HT1080 (cell line): ENCODE data around the gene PLXDC2. TPM values are rescaled to one million over a fixed set of nuclear protein-coding genes. Genes with fewer than 3 reads are reported as not detected.
"Not testable (repeated sequence)": the region's sequence is repeated elsewhere in the genome, so short reads cannot be mapped to it uniquely, and the experiment has no call there.

Experiments used
- DNase-seq: peaks from one replicate; pipeline ENCODE4 v3.0.0-alpha.2; 2015; ENCODE audit warnings: low read depth
- total RNA-seq: library from RNA; depleted of rRNA; stranded (reverse); fragments of >200 nt; shearing (Covaris generic); gene quantifications from 2 replicates; pipeline ENCODE4 v1.2.3, GENCODE V29; 2014

Gene PLXDC2
- total RNA-seq, 1 experiment from 2014 or later: 0.48 TPM

DNA sequence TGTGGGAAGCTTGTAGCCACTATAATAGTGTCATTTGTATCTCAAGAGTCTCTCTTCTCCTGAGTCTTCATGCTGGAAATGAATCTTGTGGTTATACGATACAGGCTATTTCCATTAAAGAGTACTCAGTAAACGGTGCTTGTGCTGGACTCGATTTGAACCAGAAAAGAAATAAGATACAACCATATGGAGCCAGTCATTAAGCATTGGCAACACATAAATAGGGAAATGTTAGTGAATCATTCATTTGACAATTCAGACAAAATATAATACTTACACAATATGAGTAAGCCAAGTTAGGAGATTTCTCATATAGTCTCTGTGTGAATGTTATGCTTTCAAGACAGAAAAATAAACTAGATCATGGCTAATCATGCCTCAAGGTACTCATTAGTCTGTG, 356.8 kb downstream of the PLXDC2 start:
- no peak for DNase-seq

DNA sequence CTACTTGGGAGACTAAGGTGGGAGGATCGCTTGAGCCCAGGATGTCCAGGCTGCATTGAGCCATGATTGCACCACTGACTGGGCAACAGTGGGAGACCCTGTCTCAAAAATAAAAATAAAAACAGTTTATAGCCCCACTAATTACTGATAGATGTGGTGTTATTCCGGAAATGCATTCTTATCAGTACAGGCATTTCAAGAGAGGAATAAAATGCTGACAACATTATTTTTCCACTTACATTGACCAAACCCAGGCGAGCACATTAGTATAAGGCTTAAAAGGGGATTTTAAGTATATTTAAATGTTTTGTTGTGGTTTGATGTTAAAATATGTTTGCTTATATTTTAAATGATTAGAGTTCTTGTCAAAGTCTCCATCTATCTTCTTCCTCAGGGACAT, 359.5 kb downstream of the PLXDC2 start:
- no peak for DNase-seq

- no peak for DNase-seq
These were observed 364.5 kb downstream of the PLXDC2 start for GRCh38 chr10:20180766-20181165.

DNA sequence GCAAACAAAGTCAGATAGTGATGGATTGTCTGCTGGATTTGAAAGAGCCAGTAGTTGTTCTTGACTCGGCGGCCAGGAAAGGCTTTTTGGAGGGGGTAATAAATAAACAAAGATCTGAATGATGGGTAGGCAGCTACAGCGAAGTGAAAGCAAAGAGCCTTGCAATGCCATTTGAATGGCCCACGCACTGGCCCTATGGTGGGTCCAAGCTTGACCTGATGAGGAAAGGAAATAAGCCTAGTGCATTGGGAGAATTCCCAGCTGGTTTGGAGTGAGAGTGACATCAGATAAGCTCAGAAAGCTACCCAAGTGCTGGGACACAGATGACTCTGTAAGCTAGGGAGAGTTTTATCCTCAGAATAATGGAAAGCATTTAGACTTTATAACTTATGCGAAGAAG, 365.2 kb downstream of the PLXDC2 start:
- no peak for DNase-seq

DNA sequence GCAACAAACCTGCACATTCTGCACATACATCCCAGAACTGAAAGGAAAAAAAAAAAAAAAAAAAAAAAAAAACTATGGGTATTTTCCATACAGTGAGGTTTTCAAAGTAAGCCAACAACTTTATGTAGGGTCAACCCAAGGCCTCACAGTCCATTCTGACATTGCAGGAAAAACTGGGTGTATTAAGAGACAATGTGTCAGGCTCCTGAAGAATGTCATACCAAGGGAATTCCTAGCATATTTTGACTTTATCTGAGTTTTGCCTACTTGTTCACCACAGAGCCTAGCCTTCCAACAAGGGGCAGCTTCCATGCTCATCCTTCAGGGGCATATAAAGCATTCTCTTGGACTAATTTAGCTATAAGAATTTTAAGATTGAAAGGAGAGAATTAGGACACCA, 368.9 kb downstream of the PLXDC2 start:
- no peak for DNase-seq

GRCh38 chr10:20191392-20191791, 375.2 kb downstream of the PLXDC2 start:
- DNase-seq: not testable (repeated sequence)

DNA sequence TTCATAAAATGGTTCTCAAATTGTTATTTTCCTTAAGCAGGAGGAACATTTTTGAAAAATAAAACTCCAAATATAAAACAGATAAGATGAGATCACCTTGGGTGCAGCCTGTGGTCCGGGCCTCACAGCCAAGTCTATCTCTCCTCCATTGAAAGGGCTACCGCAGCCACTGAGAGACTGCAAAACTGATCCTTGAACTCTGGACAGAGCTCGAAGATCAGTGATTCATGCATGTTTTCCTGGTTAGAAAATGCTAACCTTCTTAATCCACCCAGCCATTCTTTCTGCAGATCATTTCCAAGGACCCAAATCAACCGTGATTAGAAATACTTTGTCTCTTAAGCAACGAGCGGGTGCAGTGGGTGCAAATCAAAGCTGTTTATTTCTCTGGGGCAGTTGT, 378.8 kb downstream of the PLXDC2 start:
- DNase-seq: no peak

- DNase-seq: no peak
These were observed 384.5 kb downstream of the PLXDC2 start for GRCh38 chr10:20200758-20201157.

DNA sequence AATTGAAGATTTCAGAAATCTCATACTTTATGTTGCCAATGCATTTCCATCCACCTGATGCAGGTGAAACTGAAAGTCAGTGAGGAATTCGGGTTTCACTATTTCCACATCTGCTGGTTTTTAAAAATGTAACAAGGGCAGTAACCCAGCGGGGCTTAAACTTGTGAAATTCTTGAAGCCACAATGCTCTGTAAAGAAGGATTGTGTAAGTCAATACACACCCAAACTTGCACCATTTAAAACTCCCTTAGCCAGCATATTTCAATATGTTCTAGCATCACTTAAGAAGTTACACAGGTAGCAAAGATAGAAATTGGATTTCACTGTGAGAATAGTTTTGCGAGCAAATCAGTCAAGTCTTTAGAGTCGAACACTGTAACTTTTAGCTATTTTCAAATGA, 386.1 kb downstream of the PLXDC2 start:
- DNase-seq: no peak

- DNase-seq: no peak
These were observed 391.4 kb downstream of the PLXDC2 start for GRCh38 chr10:20207653-20208052.

DNA sequence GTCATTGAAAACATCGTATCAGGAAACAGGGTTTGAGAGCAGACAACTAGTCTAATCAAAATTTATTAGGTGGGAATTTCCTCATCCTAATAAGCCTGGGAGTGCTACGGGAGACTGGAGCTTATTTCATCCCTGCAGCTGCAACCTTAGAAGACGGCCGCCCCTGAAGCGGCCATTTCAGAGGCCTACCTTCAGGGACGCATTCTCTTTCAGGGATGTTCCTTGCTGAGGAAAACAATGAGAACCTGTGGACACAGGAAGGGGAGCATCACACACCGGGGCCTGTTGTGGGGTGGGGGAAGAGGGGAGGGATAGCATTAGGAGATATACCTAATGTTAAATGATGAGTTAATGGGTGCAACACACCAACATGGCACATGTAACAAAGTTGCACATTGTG, 392.9 kb downstream of the PLXDC2 start:
- DNase-seq: not testable (repeated sequence)

DNA sequence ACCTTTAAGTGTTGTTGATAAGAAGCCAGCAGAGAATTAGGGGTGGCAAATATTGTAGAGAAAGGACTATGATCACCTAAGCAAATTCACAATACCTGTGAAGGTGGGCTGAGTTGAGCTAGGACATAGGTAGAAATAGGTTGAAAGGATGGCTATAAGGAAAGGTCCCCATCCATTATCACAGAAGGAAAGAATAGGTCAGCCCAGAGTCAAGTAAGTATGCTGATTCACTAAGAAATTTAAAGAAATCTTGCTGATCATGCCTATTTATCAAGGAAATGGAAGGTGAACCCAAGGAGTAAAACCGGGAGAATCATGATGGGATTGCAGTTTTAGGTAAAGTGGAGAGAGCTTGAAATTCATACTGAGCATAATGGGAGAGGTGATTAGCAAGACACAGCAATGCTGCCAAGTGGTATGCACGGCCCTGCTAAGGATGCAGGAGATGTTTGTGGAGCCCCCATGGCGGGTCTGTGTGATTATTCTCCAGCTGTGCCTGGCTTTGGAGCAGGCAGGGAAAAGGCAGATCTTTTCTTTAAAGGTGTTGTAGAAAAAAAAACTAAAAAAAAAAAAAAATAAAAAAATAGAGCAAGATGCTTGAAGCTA, 399.4 kb downstream of the PLXDC2 start:
- DNase-seq: no peak

- DNase-seq: no peak
These were observed 405.1 kb downstream of the PLXDC2 start for GRCh38 chr10:20221356-20221755.

DNA sequence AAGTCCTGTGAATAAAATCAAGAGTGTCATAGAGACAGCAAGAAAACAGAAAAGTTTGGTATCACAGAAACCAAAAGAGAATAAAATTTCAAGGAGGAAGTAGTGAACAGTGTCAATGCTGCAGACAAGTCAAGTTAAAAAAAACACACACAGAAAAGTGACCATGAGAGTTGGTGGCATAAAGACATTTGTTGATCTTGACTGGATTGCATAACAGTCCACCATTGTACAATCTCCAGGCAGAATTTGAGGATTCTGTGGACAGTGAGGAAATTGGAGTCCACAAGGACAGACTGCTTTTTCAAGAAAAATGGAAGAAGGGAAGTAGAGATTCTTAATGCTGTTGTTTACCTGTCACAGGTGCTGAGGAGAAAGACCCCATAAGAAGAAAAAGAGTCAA, 412.5 kb downstream of the PLXDC2 start:
- no peak for DNase-seq

DNA sequence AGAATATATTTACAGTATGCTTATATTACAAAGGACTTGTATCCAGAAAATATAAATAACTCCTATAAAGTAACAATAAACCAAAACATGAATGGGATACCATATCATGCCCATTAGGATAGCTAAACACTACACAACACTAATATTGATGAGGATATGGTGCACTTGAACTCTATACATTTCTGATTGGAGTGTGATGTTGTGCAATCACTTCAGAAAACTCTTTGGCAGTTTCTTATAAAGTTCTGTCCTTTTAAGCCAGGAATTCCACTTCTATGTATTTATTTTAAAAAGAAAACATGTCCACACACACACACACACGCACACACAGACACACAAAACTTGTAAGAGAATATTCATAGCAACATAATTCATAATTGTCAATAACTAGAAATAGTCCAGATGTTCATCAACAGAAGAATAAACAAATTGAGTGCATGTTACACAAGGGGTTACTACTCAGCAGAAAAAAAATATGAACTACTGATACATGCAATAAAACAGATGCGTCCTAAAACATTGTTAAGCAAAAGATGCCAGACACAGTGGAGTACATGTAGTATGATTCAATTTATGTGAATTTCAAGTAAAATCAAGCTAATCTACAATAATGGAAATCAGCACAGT, 416.0 kb downstream of the PLXDC2 start:
- no peak for DNase-seq

DNA sequence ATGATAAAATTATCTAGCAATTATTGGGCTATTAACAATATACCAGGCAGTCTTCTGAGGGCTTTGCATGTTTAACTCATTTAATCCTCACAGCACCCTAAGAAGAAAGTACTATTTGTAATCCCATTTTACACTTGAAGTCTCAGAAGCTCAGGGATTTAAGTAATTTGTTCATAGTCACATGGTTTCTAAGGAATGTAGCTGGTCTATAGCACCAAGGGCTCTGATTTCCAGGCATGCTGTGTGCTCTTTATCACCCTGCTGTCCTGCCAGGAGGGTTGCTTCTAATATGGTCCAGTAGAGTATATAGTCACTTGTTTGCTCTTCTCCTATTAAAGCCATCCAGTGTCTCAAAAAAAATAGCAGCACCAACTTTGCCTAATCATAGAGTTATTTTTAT, 417.2 kb downstream of the PLXDC2 start:
- DNase-seq: no peak

- DNase-seq: no peak
These were observed 418.3 kb downstream of the PLXDC2 start for GRCh38 chr10:20234579-20234978.

GRCh38 chr10:20237091-20237570, 420.9 kb downstream of the PLXDC2 start:
- no peak for DNase-seq

DNA sequence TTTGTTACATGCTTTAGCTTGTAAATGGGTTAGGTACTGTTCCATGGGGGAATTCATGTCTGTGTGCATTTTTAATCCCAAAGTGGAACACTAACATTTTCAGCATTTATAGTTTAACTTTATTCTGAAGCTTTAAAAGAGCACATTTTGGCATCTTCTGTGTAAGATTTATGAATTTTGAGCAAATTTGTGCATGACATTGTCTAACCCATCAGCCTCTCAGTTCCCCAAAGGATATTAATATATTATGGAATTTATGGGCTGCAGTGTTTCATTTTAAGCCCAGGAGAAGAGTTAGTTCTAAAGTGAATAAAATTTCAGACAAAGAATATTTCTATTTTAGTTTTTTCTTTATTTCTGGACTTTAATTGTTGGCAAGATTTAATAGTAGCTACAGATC, 421.4 kb downstream of the PLXDC2 start:
- DNase-seq: no peak

DNA sequence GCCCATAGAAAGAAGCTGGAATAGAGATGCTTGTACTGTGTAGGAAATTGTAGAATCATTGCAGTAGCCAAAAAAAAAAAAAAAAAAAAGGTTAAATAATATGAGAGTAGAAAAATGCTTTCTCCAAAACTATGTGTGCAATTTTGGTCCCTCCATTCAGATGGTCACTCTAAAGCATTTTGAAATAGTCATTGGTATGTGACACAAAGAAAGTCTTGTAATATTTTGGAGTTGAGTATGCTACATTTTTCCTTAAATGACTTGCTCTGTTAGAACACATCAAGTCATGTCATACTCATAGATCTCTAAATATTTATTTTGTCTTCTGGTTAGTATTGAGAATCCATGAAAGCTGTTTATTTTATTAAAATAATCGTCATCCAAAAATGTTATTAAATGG, 424.4 kb downstream of the PLXDC2 start:
- DNase-seq: no peak

DNA sequence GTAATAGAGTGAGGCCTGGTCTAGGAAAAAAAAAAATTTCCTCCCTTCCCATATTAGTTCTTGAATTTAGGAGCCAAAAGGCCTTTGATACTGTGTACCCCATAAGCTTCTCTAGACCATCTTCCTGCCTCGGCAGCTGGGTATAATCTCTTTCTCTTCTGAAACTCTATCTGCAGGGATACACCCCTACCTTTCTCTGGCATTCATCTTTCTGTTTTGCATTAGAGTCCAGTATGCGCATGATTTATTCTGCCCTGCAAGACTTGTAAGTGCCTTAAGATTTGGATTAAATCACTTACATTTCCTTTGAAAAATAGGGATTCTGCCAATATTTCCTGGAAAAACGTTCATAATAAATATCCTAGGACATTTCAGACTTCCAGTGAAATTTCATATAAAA, 431.2 kb downstream of the PLXDC2 start:
- DNase-seq: no peak

- no peak for DNase-seq
These were observed 431.9 kb downstream of the PLXDC2 start for GRCh38 chr10:20247891-20248708.

- DNase-seq: no peak
These were observed 437.8 kb downstream of the PLXDC2 start for GRCh38 chr10:20254078-20254477.
